HCT116 (cell line): ENCODE results near the gene RNF207.

ENCODE experiments used
- CTCF ChIP-seq, 3 experiments: fragments of 200-600 bp in 1 of 3; sonication (generic) in 1 of 3; IDR thresholded peaks in 2 of 3; conservative IDR thresholded peaks in 1 of 3; 2 replicates each; pipeline ENCODE4 v1.5.1; 2012 to 2017; ENCODE audit warnings: low read depth in 2 of 3, low read length in 2 of 3, antibody characterized with exemption in 1 of 3, borderline replicate concordance in 1 of 3, control low read depth in 1 of 3, mild to moderate bottlenecking in 1 of 3, mixed read lengths in 1 of 3, mixed run types in 1 of 3, moderate library complexity in 1 of 3; ENCODE audit not compliant: insufficient read depth in 1 of 3
- EZH2 ChIP-seq: fragments of 200-600 bp; sonication (generic); IDR thresholded peaks from 2 replicates; pipeline ENCODE4 v1.6.1; 2017; ENCODE audit warnings: antibody characterized with exemption, mixed run types
- POLR2A ChIP-seq: IDR thresholded peaks from 2 replicates; pipeline ENCODE4 v1.7.0; 2011; ENCODE audit warnings: borderline replicate concordance; ENCODE audit not compliant: insufficient read depth, insufficient read length; ENCODE audit errors: extremely low read depth
- SRF ChIP-seq: IDR thresholded peaks from 2 replicates; pipeline ENCODE4 v1.6.1; 2012; ENCODE audit warnings: low read depth
- ZBTB33 ChIP-seq: IDR thresholded peaks from 2 replicates; pipeline ENCODE4 v1.6.1; 2011; ENCODE audit warnings: mild to moderate bottlenecking, low read length, moderate library complexity; ENCODE audit not compliant: insufficient replicate concordance; ENCODE audit errors: extremely low read depth

GRCh38 chr1:6222636-6223035 lies 16.7 kb downstream of the RNF207 start:
- TF ChIP-seq CTCF (IDR thresholded peaks at IDR 0.05 in 2 of 3, conservative IDR thresholded peaks at IDR 0.05 in 1 of 3; ENCODE audit: borderline replicate concordance in 1 of 3, insufficient read depth in 1 of 3, low read depth in 2 of 3, low read length in 2 of 3) (no peak), POLR2A (no peak), EZH2 (no peak), ZBTB33 (no peak), SRF (no peak)
